Natural killer cell treated with Interleukin-12 subunit alpha and Interleukin-12 subunit beta and Interleukin-15 and Interleukin-18, amount 100 ng/mL, for 72 hours (primary cell): ENCODE data around the gene PLIN3. TPM values are rescaled to one million over a fixed set of nuclear protein-coding genes. Genes with fewer than 3 reads are reported as not detected.
A peak's percentile ranks its signal among the peaks of the same experiment; 100 is the strongest.
"Not testable (repeated sequence)": the region's sequence is repeated elsewhere in the genome, so short reads cannot be mapped to it uniquely, and the experiment has no call there.

Experiments used
- ATAC-seq, 2 donors: fragments of 150-1000 bp; cut with Tn5 transposase in 1 of 2; sonication (Bioruptor Pico), chemical (Tn5 transposase) in 1 of 2; 2 replicates each; pipeline ENCODE4 v1.10.0; 2021
- DNase-seq: peaks from one replicate; pipeline ENCODE4 v3.0.0; 2022; ENCODE audit warnings: low spot score
- H3K27ac Mint-ChIP-seq, 2 donors: 1 replicate in 1 of 2; 2 replicates in 1 of 2; pipeline ENCODE4 v1.8.0; 2022; ENCODE audit warnings: mixed read lengths in 2 of 2, mild to moderate bottlenecking in 1 of 2, moderate library complexity in 1 of 2
- H3K27me3 Mint-ChIP-seq, 2 donors: 1 replicate in 1 of 2; 2 replicates in 1 of 2; pipeline ENCODE4 v1.8.0; 2022; ENCODE audit warnings: mixed read lengths in 2 of 2
- H3K36me3 Mint-ChIP-seq: one replicate; pipeline ENCODE4 v1.8.0; 2022; ENCODE audit warnings: mixed read lengths
- H3K4me1 Mint-ChIP-seq, 2 donors: 1 replicate in 1 of 2; 2 replicates in 1 of 2; pipeline ENCODE4 v1.8.0; 2022; ENCODE audit warnings: low read depth in 2 of 2, mixed read lengths in 2 of 2, mild to moderate bottlenecking in 1 of 2
- H3K4me3 Mint-ChIP-seq: one replicate; pipeline ENCODE4 v1.8.0; 2022; ENCODE audit warnings: mixed read lengths
- H3K9me3 Mint-ChIP-seq: 2 replicates; pipeline ENCODE4 v1.8.0; 2022; ENCODE audit warnings: mixed read lengths
- total RNA-seq, 2 donors: library from RNA; stranded (reverse); gene quantifications; one replicate each; pipeline ENCODE4 v1.2.3, GENCODE V29; 2022

The PLIN3 gene
- total RNA-seq, 2 donors from 2014 or later, result 25.1 to 34.0 TPM

- no peak for ATAC-seq
- no peak for DNase-seq
- no peaks in the 10 kb centered on the region for H3K27me3 Mint-ChIP-seq
- H3K36me3 Mint-ChIP-seq, result no peaks in the 10 kb centered on the region
- no peak overlapping the region for H3K4me3 Mint-ChIP-seq
- no peak overlapping the region for H3K27ac Mint-ChIP-seq
- H3K4me1 Mint-ChIP-seq, result peaks cover 0 to 7% of the 10 kb centered on the region in 2 donors
- H3K9me3 Mint-ChIP-seq, result no peaks in the 10 kb centered on the region
Observed at GRCh38 chr19:4821265-4821664, 46.2 kb downstream of the PLIN3 start.

GRCh38 chr19:4817467-4818277 lies 49.8 kb downstream of the PLIN3 start:
- H3K4me1 Mint-ChIP-seq, result peaks cover 18 to 20% of the 10 kb centered on the region in 2 donors
- no peaks in the 10 kb centered on the region for H3K36me3 Mint-ChIP-seq
- no peak for DNase-seq
- no peak overlapping the region for H3K27ac Mint-ChIP-seq
- ATAC-seq, result no peak
- no peaks in the 10 kb centered on the region for H3K27me3 Mint-ChIP-seq
- H3K4me3 Mint-ChIP-seq, result no peak overlapping the region
- H3K9me3 Mint-ChIP-seq, result no peaks in the 10 kb centered on the region

DNA sequence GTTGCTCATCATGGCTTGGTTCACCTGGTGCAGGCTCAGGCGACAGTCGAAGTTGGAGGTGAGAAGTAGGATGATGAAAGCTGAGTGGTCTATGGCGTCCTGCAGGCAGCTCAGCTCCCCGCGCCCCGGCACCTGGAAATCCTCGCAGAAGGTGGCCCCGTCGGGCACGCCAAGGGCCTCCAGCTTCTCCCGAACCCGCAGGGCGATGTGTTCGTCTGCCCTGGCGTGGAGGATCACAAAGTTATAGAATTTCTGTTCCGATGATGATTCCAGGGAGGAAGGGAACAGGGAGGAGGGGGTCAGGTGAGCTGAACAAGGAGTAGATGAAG lies 50.6 kb downstream of the PLIN3 start:
- no peaks in the 10 kb centered on the region for H3K9me3 Mint-ChIP-seq
- no peak overlapping the region for H3K4me3 Mint-ChIP-seq
- H3K27ac Mint-ChIP-seq, result no peak overlapping the region
- no peak for DNase-seq
- no peak for ATAC-seq
- peaks cover 21 to 23% of the 10 kb centered on the region in 2 donors for H3K4me1 Mint-ChIP-seq
- H3K36me3 Mint-ChIP-seq, result no peaks in the 10 kb centered on the region
- no peaks in the 10 kb centered on the region for H3K27me3 Mint-ChIP-seq

- no peak overlapping the region for H3K4me3 Mint-ChIP-seq
- DNase-seq (no peak), ATAC-seq (no peak)
- H3K36me3 Mint-ChIP-seq, result no peaks in the 10 kb centered on the region
- H3K4me1 Mint-ChIP-seq, result peaks cover 26% of the 10 kb centered on the region in 2 donors
- H3K27ac Mint-ChIP-seq, result no peak overlapping the region
- H3K27me3 Mint-ChIP-seq, result no peaks in the 10 kb centered on the region
- no peaks in the 10 kb centered on the region for H3K9me3 Mint-ChIP-seq
Observed at GRCh38 chr19:4816202-4816949, 51.1 kb downstream of the PLIN3 start.

GRCh38 chr19:4815426-4816201 lies 51.9 kb downstream of the PLIN3 start:
- Mint-ChIP-seq H3K27me3 (no peaks in the 10 kb centered on the region), H3K27ac (peak overlapping the region; percentile 67 to 78), H3K4me1 (peaks cover 27 to 30% of the 10 kb centered on the region in 2 donors), H3K36me3 (no peaks in the 10 kb centered on the region), H3K4me3 (peak overlapping the region; percentile 71), H3K9me3 (no peaks in the 10 kb centered on the region)
- DNase-seq (peak; percentile 77), ATAC-seq (peak; percentile 82 to 92)

DNA sequence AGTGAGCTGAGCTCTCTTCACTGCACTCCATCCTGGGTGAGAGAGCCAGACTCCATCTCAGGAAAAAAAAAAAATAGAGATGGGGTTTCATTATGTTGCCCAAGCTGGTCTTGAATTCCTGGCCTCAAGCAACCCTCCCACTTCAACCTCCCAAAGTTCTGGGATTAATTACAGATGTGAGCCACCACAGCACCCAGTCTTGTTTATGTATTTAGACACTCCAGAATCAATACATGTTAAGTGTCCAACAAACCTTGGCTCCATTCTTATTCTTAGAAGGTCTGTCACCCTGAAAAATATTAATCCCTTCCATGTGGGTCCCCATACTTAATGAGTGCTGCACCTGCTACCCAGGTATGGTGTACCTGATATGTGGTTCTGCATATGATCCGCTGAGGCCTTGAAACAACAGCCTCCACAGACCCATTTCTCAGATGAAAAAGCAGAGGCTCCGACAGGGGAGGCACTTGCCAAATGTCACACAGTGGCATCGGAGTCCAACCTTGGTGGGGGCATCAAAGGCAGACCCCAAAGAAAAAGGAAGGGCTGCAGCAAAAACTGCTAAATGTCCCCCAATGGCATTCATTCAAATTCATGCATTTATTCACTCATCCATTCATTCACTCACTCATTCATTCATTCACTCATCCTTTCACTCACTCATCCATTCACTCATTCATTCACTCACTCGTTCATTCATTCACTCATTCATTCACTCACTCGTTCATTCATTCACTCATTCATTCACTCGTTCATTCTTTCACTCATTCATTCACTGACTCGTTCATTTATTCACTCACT lies 52.6 kb downstream of the PLIN3 start:
- Mint-ChIP-seq H3K27me3 (no peaks in the 10 kb centered on the region), H3K4me3 (peak overlapping the region; percentile 71), H3K27ac (peak overlapping the region; percentile 67 to 78), H3K9me3 (no peaks in the 10 kb centered on the region), H3K36me3 (no peaks in the 10 kb centered on the region), H3K4me1 (peaks cover 27 to 30% of the 10 kb centered on the region in 2 donors)
- no peak for ATAC-seq
- no peak for DNase-seq

GRCh38 chr19:4811328-4812131 lies 55.9 kb downstream of the PLIN3 start:
- H3K9me3 Mint-ChIP-seq, result no peaks in the 10 kb centered on the region
- DNase-seq, result peak; percentile 80
- peak; percentile 86 to 87 for ATAC-seq
- no peaks in the 10 kb centered on the region for H3K27me3 Mint-ChIP-seq
- no peak overlapping the region for H3K4me3 Mint-ChIP-seq
- peaks cover 26 to 30% of the 10 kb centered on the region in 2 donors for H3K4me1 Mint-ChIP-seq
- peak overlapping the region in 1 of 2 donors; percentile 75 for H3K27ac Mint-ChIP-seq
- H3K36me3 Mint-ChIP-seq, result no peaks in the 10 kb centered on the region

DNA sequence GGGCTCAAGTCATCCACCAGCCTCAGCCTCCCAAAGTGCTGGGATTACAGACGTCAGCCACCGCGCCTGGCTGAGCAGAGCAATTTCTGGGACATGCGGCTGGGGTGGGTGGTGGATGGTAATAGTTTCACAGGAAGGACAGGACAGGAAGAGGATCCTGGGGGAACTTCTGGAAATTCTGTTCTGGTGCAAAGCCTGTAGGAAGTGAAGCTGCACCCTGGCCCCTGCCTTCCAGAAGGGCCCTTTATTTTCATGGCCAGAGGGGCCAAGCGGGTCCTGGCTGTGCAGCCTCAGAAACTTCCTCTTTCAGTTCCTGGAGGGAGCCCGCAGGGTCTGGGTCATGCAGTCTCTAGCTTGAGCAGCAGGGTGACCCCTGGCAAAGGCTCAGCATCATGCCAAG lies 60.3 kb downstream of the PLIN3 start:
- Mint-ChIP-seq H3K27ac (no peak overlapping the region), H3K9me3 (no peaks in the 10 kb centered on the region), H3K27me3 (no peaks in the 10 kb centered on the region), H3K36me3 (no peaks in the 10 kb centered on the region), H3K4me3 (no peak overlapping the region), H3K4me1 (peaks cover 10 to 12% of the 10 kb centered on the region in 2 donors)
- ATAC-seq, result no peak
- DNase-seq, result no peak

GRCh38 chr19:4806384-4806783 lies 61.1 kb downstream of the PLIN3 start:
- peaks cover 4 to 6% of the 10 kb centered on the region in 2 donors for H3K4me1 Mint-ChIP-seq
- DNase-seq, result no peak
- no peak overlapping the region for H3K27ac Mint-ChIP-seq
- no peaks in the 10 kb centered on the region for H3K27me3 Mint-ChIP-seq
- H3K36me3 Mint-ChIP-seq, result no peaks in the 10 kb centered on the region
- H3K4me3 Mint-ChIP-seq, result no peak overlapping the region
- no peaks in the 10 kb centered on the region for H3K9me3 Mint-ChIP-seq
- no peak for ATAC-seq

- not testable (repeated sequence) for H3K27ac Mint-ChIP-seq, H3K36me3 Mint-ChIP-seq, DNase-seq, H3K4me3 Mint-ChIP-seq, ATAC-seq, H3K4me1 Mint-ChIP-seq, H3K9me3 Mint-ChIP-seq, H3K27me3 Mint-ChIP-seq
Observed at GRCh38 chr19:4805140-4805539, 62.3 kb downstream of the PLIN3 start.

DNA sequence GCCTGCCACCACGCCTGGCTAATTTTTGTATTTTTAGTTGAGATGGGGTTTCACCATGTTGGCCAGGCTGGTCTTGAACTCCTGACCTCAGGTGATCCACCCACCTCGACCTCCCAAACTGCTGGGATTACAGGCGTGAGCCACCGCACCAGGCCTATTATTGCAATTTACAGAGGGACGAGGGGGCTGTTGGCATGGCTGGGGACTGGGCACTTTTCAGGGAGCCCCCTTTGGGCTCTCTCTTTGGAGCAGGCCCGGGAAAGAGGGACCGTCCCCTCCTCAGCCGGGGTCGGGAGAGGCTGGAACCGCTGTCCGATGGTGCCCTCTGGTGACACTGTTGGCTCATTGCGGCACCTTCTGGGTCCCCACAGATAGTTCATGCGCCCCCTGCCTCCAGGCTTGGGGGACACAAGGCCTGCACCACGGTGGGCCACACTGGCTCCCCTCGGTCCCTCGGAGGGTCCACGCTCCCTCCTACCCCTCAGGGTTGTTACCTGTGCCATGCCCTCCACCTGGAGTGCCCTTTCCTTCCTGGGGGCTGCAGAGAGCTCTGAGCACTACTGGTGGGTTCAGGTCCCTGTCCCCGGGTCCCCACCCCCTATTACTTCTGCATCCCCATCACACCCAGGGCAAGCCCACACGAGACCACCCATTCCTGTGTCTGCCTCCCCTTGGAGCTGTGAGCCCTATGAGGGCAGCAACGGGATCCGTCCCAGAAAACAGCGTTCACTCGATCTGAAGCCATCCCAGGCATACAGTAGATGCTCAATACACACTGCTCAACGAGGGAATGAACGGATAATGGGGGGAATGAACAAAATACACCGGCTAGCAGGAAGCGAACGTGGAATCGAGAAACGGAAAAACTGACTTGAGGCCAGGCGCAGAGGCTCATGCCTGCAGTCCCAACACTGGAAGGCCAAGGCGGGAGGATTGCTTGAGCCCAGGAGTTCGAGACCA lies 63.5 kb downstream of the PLIN3 start:
- Mint-ChIP-seq H3K36me3 (no peaks in the 10 kb centered on the region), H3K9me3 (no peaks in the 10 kb centered on the region), H3K27ac (no peak overlapping the region), H3K4me3 (no peak overlapping the region), H3K4me1 (no peaks in the 10 kb centered on the region), H3K27me3 (no peaks in the 10 kb centered on the region)
- DNase-seq (peak; percentile 73), ATAC-seq (peak; percentile 84 to 89)

GRCh38 chr19:4802711-4803110 lies 64.8 kb downstream of the PLIN3 start:
- DNase-seq (no peak), ATAC-seq (no peak)
- no peaks in the 10 kb centered on the region for H3K27me3 Mint-ChIP-seq
- H3K36me3 Mint-ChIP-seq, result no peaks in the 10 kb centered on the region
- no peak overlapping the region for H3K27ac Mint-ChIP-seq
- no peaks in the 10 kb centered on the region for H3K4me1 Mint-ChIP-seq
- no peaks in the 10 kb centered on the region for H3K9me3 Mint-ChIP-seq
- H3K4me3 Mint-ChIP-seq, result no peak overlapping the region
